CD14-positive monocyte (primary cell): ENCODE results near the gene BTBD7. TPM values are rescaled to one million over a fixed set of nuclear protein-coding genes. Genes with fewer than 3 reads are reported as not detected.
A peak's percentile ranks its signal among the peaks of the same experiment; 100 is the strongest.

Source experiments
- DNase-seq, 3 donors: peaks; one replicate each; pipeline ENCODE4 v3.0.0-alpha.2; 2011 to 2022
- H2AFZ ChIP-seq: 2 replicates; pipeline ENCODE4 v1.6.0; 2012; ENCODE audit warnings: mild to moderate bottlenecking, low read depth, low read length, inconsistent platforms; ENCODE audit not compliant: insufficient read depth, poor library complexity, severe bottlenecking
- H3K27ac ChIP-seq, 2 donors: 1 replicate in 1 of 2; 2 replicates in 1 of 2; pipeline ENCODE4 v1.5.1; 2012 to 2013; ENCODE audit warnings: low read length in 2 of 2, control low read depth in 1 of 2, inconsistent platforms in 1 of 2, low read depth in 1 of 2, mild to moderate bottlenecking in 1 of 2
- H3K27me3 ChIP-seq, 2 donors: one replicate each; pipeline versions ENCODE4 v1.6.0 to v1.6.1; 2011 to 2013; ENCODE audit warnings: low read length in 2 of 2; ENCODE audit not compliant: control insufficient read depth in 2 of 2, insufficient read depth in 2 of 2
- H3K36me3 ChIP-seq, 2 donors: replicated peaks in 1 of 2; 1 replicate in 1 of 2; 2 replicates in 1 of 2; pipeline versions ENCODE4 v1.5.1 to v1.6.1; 2012 to 2013; ENCODE audit warnings: low read length in 2 of 2, control low read depth in 1 of 2, inconsistent platforms in 1 of 2, mild to moderate bottlenecking in 1 of 2; ENCODE audit not compliant: insufficient read depth in 2 of 2, control insufficient read depth in 1 of 2
- H3K4me1 ChIP-seq, 2 donors: 1 replicate in 1 of 2; 2 replicates in 1 of 2; pipeline versions ENCODE4 v1.5.1 to v1.6.1; 2012 to 2013; ENCODE audit warnings: low read length in 2 of 2, control low read depth in 1 of 2, inconsistent platforms in 1 of 2, mild to moderate bottlenecking in 1 of 2, moderate library complexity in 1 of 2; ENCODE audit not compliant: insufficient read depth in 2 of 2, control insufficient read depth in 1 of 2
- H3K4me2 ChIP-seq: replicated peaks from 2 replicates; pipeline ENCODE3; 2012; ENCODE audit warnings: low read length, moderate library complexity, mild to moderate bottlenecking; ENCODE audit not compliant: poor library complexity, severe bottlenecking; ENCODE audit errors: extremely low read depth
- H3K4me3 ChIP-seq, 3 experiments: fragments of 200-600 bp in 1 of 3; sonication (generic) in 1 of 3; replicated peaks in 1 of 3; 1 replicate in 2 of 3; 2 replicates in 1 of 3; pipeline ENCODE4 v1.5.1; 2011 to 2013; ENCODE audit warnings: low read length in 3 of 3, mild to moderate bottlenecking in 3 of 3, control low read depth in 2 of 3, low read depth in 2 of 3, inconsistent platforms in 1 of 3, moderate library complexity in 1 of 3
- H3K79me2 ChIP-seq: 2 replicates; pipeline ENCODE4 v1.6.0; 2012; ENCODE audit warnings: mild to moderate bottlenecking, control low read depth, inconsistent platforms, low read length, moderate library complexity; ENCODE audit not compliant: insufficient read depth
- H3K9ac ChIP-seq: 2 replicates; pipeline ENCODE4 v1.6.0; 2017; ENCODE audit warnings: low read length, mild to moderate bottlenecking; ENCODE audit not compliant: insufficient read depth, poor library complexity, severe bottlenecking
- H3K9me3 ChIP-seq, 2 donors: replicated peaks in 1 of 2; 1 replicate in 1 of 2; 2 replicates in 1 of 2; pipeline versions ENCODE4 v1.5.1 to v1.6.1; 2012 to 2013; ENCODE audit warnings: low read length in 2 of 2, control low read depth in 1 of 2; ENCODE audit not compliant: control insufficient read depth in 1 of 2, insufficient read depth in 1 of 2
- H4K20me1 ChIP-seq: 2 replicates; pipeline ENCODE4 v1.6.0; 2012; ENCODE audit warnings: mild to moderate bottlenecking, low read length, control low read depth, moderate library complexity; ENCODE audit not compliant: insufficient read depth
- H3K27ac Mint-ChIP-seq, 7 donors: one replicate each; pipeline ENCODE4 v1.8.0; 2020; ENCODE audit warnings: mild to moderate bottlenecking in 7 of 7, mixed read lengths in 7 of 7, moderate library complexity in 6 of 7, inconsistent platforms in 2 of 7
- H3K27me3 Mint-ChIP-seq, 3 donors: one replicate each; pipeline ENCODE4 v1.8.0; 2021 to 2022; ENCODE audit warnings: low read depth in 3 of 3, mild to moderate bottlenecking in 3 of 3, mixed read lengths in 3 of 3, moderate library complexity in 3 of 3, inconsistent platforms in 1 of 3
- H3K36me3 Mint-ChIP-seq, 2 donors: one replicate each; pipeline ENCODE4 v1.8.0; 2020; ENCODE audit warnings: mixed read lengths in 2 of 2, inconsistent platforms in 1 of 2, mild to moderate bottlenecking in 1 of 2
- H3K4me1 Mint-ChIP-seq: one replicate; pipeline ENCODE4 v1.8.0; 2020; ENCODE audit warnings: mild to moderate bottlenecking, mixed read lengths
- H3K4me3 Mint-ChIP-seq, 2 donors: one replicate each; pipeline ENCODE4 v1.8.0; 2020; ENCODE audit warnings: mild to moderate bottlenecking in 2 of 2, mixed read lengths in 2 of 2, moderate library complexity in 1 of 2
- H3K9me3 Mint-ChIP-seq, 7 donors: one replicate each; pipeline ENCODE4 v1.8.0; 2020 to 2022; ENCODE audit warnings: mixed read lengths in 7 of 7, mild to moderate bottlenecking in 6 of 7, moderate library complexity in 6 of 7, inconsistent platforms in 2 of 7
- WGBS: methylation state at CpG from one replicate; pipeline ENCODE4 v1.1.5; 2013; ENCODE audit warnings: missing lambda C conversion rate; ENCODE audit not compliant: insufficient coverage; 5-methylcytosine and 5-hydroxymethylcytosine counted together
- intact Hi-C, 2 donors: fragments of 100-400 bp; cut with micrococcal nuclease; formaldehyde crosslinking; loops; one replicate each; pipeline versions ENCODE4 v1.15.0 to v1.15.1; 2023
- polyA plus RNA-seq, 3 donors: library from polyadenylated mRNA; depleted of rRNA in 1 of 3; unstranded in 2 of 3; stranded (reverse) in 1 of 3; fragments of 300-500 nt in 2 of 3; fragments of >200 nt in 1 of 3; fragmentation: Illumina TruSeq in 2 of 3; gene quantifications; 1 replicate in 2 of 3; 2 replicates in 1 of 3; pipeline ENCODE4 v1.2.3, GENCODE V29; 2012 to 2021
- TF ChIP-seq, protein P1 (sequence below): fragments of 200-600 bp; IDR thresholded peaks from one replicate; pipeline ENCODE4 v1.8.0; 2022; ENCODE audit warnings: antibody characterized with exemption, mild to moderate bottlenecking

Gene BTBD7
- polyA plus RNA-seq, 3 donors, result 8.3 to 8.6 (median 8.5) TPM

DNA sequence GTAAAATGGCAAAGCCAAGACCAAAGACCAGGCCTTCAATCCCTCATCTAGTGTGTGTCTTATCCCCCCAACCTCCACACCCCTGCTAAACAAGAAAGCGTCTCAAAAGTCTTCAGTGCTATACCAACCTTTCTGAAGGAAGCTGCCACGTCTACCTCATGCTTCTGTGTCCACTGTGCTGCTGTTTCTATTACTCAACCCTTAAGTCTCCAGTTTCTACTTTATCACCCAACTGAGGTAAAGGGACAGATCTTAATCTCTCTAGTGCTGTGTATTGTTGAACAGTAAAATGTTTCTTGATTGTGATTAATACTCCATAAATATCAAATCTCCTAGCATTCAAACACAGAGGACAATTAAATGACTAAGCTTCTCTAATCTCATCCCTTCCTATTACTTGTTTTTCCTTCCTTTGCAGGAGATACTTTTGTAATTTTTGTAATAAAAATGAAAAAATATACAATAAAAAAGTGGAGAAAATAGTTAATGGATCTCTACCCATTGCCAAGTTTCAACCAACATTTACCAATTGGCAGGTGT is 23.3 kb downstream of the BTBD7 start:
- H3K4me1 ChIP-seq, result peaks cover 14 to 15% of the 10 kb centered on the region in 2 donors
- Mint-ChIP-seq H3K27me3 (no peaks in the 10 kb centered on the region), H3K9me3 (no peaks in the 10 kb centered on the region), H3K4me1 (peaks cover 36% of the 10 kb centered on the region), H3K36me3 (peaks cover 0 to 7% of the 10 kb centered on the region in 2 donors), H3K27ac (peak overlapping the region in 4 of 7 donors; percentile 7 to 37 (median 10)), H3K4me3 (no peak overlapping the region)
- H3K4me3 ChIP-seq, result no peak overlapping the region
- no peaks in the 10 kb centered on the region for H3K9me3 ChIP-seq
- no peak overlapping the region for H2AFZ ChIP-seq
- H3K27me3 ChIP-seq, result no peaks in the 10 kb centered on the region
- H3K27ac ChIP-seq, result no peak overlapping the region
- peaks cover 95% of the 10 kb centered on the region for H4K20me1 ChIP-seq
- intact Hi-C loops, result no loop called here
- WGBS, result 100% methylated on average over 1 of the region's 2 CpGs
- H3K36me3 ChIP-seq, result no peaks in the 10 kb centered on the region
- peaks cover 94% of the 10 kb centered on the region for H3K79me2 ChIP-seq
- TF ChIP-seq, protein P1, sequence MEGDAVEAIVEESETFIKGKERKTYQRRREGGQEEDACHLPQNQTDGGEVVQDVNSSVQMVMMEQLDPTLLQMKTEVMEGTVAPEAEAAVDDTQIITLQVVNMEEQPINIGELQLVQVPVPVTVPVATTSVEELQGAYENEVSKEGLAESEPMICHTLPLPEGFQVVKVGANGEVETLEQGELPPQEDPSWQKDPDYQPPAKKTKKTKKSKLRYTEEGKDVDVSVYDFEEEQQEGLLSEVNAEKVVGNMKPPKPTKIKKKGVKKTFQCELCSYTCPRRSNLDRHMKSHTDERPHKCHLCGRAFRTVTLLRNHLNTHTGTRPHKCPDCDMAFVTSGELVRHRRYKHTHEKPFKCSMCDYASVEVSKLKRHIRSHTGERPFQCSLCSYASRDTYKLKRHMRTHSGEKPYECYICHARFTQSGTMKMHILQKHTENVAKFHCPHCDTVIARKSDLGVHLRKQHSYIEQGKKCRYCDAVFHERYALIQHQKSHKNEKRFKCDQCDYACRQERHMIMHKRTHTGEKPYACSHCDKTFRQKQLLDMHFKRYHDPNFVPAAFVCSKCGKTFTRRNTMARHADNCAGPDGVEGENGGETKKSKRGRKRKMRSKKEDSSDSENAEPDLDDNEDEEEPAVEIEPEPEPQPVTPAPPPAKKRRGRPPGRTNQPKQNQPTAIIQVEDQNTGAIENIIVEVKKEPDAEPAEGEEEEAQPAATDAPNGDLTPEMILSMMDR, result no peak
- DNase-seq, result no peak
- no peak overlapping the region for H3K4me2 ChIP-seq
- no peak overlapping the region for H3K9ac ChIP-seq

DNA sequence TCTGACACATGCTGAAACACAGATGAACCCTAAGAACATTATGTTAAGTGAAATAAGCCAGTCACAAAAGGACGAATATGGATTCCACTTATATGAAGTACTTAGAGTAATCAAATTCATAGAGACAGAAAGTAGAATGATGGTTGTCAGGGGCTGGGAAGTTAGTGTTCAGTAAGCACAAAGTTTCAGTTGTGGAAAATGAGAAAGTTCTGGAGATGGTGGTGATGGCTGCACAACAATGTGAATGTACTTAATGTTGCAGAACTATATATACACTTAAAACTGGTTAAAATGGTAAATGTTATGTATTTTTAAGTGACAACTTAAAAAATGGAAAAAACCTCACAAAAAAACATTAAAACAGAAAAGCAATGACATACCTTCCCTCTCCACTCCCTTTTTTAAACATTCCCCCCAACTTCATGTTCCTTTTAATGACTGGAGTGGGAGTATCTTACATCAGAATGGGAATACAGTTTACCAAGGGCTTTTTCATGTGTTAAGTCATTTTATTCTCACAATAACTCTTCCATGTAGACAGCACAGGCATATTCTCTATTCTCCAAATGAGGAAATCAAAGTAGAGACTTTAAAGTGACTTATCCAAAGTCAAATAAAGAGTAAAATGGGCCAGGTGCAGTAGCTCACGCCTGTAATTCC is 24.0 kb downstream of the BTBD7 start:
- no peaks in the 10 kb centered on the region for H3K9me3 Mint-ChIP-seq
- peaks cover 14 to 15% of the 10 kb centered on the region in 2 donors for H3K4me1 ChIP-seq
- peak overlapping the region in 2 of 7 donors; percentile 37 to 58 for H3K27ac Mint-ChIP-seq
- peaks cover 0 to 7% of the 10 kb centered on the region in 2 donors for H3K36me3 Mint-ChIP-seq
- H3K9me3 ChIP-seq, result no peaks in the 10 kb centered on the region
- peaks cover 40% of the 10 kb centered on the region for H3K4me1 Mint-ChIP-seq
- no peak overlapping the region for H3K4me3 Mint-ChIP-seq
- H3K4me2 ChIP-seq, result no peak overlapping the region
- peaks cover 96% of the 10 kb centered on the region for H4K20me1 ChIP-seq
- no CpG with 5 or more reads among the region's 2 CpGs for WGBS
- no peak overlapping the region for H3K4me3 ChIP-seq
- TF ChIP-seq, protein P1, result no peak
- H3K36me3 ChIP-seq, result no peaks in the 10 kb centered on the region
- DNase-seq, result no peak
- peaks cover 93% of the 10 kb centered on the region for H3K79me2 ChIP-seq
- no peak overlapping the region for H3K27ac ChIP-seq
- no peaks in the 10 kb centered on the region for H3K27me3 Mint-ChIP-seq
- intact Hi-C loops, result no loop called here
- no peak overlapping the region for H3K9ac ChIP-seq
- H2AFZ ChIP-seq, result no peak overlapping the region
- H3K27me3 ChIP-seq, result no peaks in the 10 kb centered on the region
